Common myeloid progenitor, CD34-positive (primary cell): ENCODE data around the gene IBA57.

Experiments used
- CTCF ChIA-PET: fragments of 350-600 bp; sonication (Branson Sonifier 250); formaldehyde crosslinking; loops from one replicate; lab custom pipeline; 2021; ENCODE audit warnings: antibody characterized with exemption; lab: Charles Lee
- POLR2A ChIA-PET: fragments of 350-600 bp; sonication (Branson Sonifier 250); formaldehyde crosslinking; loops from one replicate; lab custom pipeline; 2021; ENCODE audit warnings: antibody characterized with exemption; lab: Charles Lee
- DNase-seq, 3 donors: peaks; one replicate each; pipeline versions ENCODE4 v3.0.0 to v3.0.0-alpha.2; 2013
- H3K27ac ChIP-seq, 2 experiments: 1 replicate in 1 of 2; 2 replicates in 1 of 2; pipeline ENCODE4 v1.7.0; 2013; ENCODE audit warnings: inconsistent platforms in 2 of 2, low read length in 2 of 2, mild to moderate bottlenecking in 2 of 2, low read depth in 1 of 2, moderate library complexity in 1 of 2; ENCODE audit not compliant: severe bottlenecking in 2 of 2, insufficient read depth in 1 of 2, poor library complexity in 1 of 2
- H3K27me3 ChIP-seq, 5 experiments: replicated peaks in 2 of 5; 1 replicate in 3 of 5; 2 replicates in 2 of 5; pipeline versions ENCODE4 v1.6.1 to v1.7.0; 2013; ENCODE audit warnings: low read length in 4 of 5, mild to moderate bottlenecking in 2 of 5, moderate library complexity in 2 of 5, inconsistent platforms in 1 of 5; ENCODE audit not compliant: insufficient read depth in 5 of 5, control insufficient read depth in 4 of 5
- H3K36me3 ChIP-seq, 4 experiments: 1 replicate in 2 of 4; 2 replicates in 2 of 4; pipeline versions ENCODE4 v1.6.1 to v1.7.0; 2013; ENCODE audit warnings: low read length in 3 of 4, control low read depth in 1 of 4, mild to moderate bottlenecking in 1 of 4; ENCODE audit not compliant: control insufficient read depth in 4 of 4, insufficient read depth in 4 of 4
- H3K4me1 ChIP-seq, 4 experiments: 1 replicate in 3 of 4; 2 replicates in 1 of 4; pipeline versions ENCODE4 v1.6.1 to v1.7.1; 2013; ENCODE audit warnings: low read length in 3 of 4, mild to moderate bottlenecking in 3 of 4, control low read depth in 1 of 4, inconsistent platforms in 1 of 4, moderate library complexity in 1 of 4; ENCODE audit not compliant: control insufficient read depth in 4 of 4, insufficient read depth in 4 of 4; ENCODE audit errors: control extremely low read depth in 1 of 4
- H3K4me3 ChIP-seq, 7 experiments: 1 replicate in 4 of 7; 2 replicates in 3 of 7; pipeline versions ENCODE4 v1.5.1 to v1.7.0; 2013; ENCODE audit warnings: mild to moderate bottlenecking in 7 of 7, low read length in 6 of 7, moderate library complexity in 6 of 7, inconsistent platforms in 2 of 7, low read depth in 2 of 7, control low read depth in 1 of 7; ENCODE audit not compliant: insufficient read depth in 4 of 7, control insufficient read depth in 1 of 7; ENCODE audit errors: extremely low read depth in 1 of 7
- H3K9me3 ChIP-seq, 5 experiments: 1 replicate in 4 of 5; 2 replicates in 1 of 5; pipeline versions ENCODE4 v1.6.1 to v1.7.1; 2013; ENCODE audit warnings: low read length in 4 of 5, mild to moderate bottlenecking in 2 of 5, inconsistent platforms in 1 of 5, low read depth in 1 of 5, moderate library complexity in 1 of 5; ENCODE audit not compliant: control insufficient read depth in 4 of 5, insufficient read depth in 2 of 5; ENCODE audit errors: control extremely low read depth in 1 of 5
- WGBS: methylation state at CpG from one replicate; pipeline ENCODE4 v1.1.5; 2013; ENCODE audit not compliant: insufficient coverage; 5-methylcytosine and 5-hydroxymethylcytosine counted together

IBA57 gene

DNA sequence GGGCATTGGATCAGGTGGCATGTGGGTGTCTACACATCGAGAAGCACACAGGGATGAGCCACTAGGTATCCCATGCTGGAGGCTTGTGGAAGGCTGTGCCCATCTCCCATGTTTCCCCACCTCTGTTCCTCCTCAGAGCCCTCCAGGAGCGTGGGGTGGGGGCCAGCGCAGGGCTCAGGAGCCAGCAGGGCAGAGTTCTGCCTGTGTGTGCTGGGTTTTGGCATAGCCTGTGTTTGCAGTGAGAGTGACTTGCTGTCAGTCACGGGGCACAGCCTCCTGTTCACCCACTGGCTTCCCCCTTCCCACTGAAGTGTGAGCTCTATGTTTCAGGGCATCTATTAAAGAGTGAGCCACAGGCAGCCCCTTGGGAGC lies 10.4 kb downstream of the IBA57 start:
- ChIA-PET POLR2A (interaction anchor here (1.4 kb wide), 1 partner anchor 9 kb away, joined by 7 read pairs; no protein-coding TSS in a partner anchor), CTCF (interaction anchor here (1.1 to 7.5 kb wide), 3 partner anchors 9 to 45 kb away, joined by 3 to 51 read pairs (median 4); partner anchors contain the start of gene IBA57)
- Histone ChIP-seq H3K4me3 (no peak overlapping the region), H3K9me3 (no peaks in the 10 kb centered on the region), H3K36me3 (peaks cover 0 to 16% (median 4%) of the 10 kb centered on the region in 4 experiments), H3K4me1 (peaks cover 4 to 41% (median 28%) of the 10 kb centered on the region in 4 experiments), H3K27ac (peak overlapping the region in 1 of 2 experiments; percentile 12), H3K27me3 (no peaks in the 10 kb centered on the region)
- no peak for DNase-seq
- WGBS, result 94% methylated on average over 3 of the region's 4 CpGs

DNA sequence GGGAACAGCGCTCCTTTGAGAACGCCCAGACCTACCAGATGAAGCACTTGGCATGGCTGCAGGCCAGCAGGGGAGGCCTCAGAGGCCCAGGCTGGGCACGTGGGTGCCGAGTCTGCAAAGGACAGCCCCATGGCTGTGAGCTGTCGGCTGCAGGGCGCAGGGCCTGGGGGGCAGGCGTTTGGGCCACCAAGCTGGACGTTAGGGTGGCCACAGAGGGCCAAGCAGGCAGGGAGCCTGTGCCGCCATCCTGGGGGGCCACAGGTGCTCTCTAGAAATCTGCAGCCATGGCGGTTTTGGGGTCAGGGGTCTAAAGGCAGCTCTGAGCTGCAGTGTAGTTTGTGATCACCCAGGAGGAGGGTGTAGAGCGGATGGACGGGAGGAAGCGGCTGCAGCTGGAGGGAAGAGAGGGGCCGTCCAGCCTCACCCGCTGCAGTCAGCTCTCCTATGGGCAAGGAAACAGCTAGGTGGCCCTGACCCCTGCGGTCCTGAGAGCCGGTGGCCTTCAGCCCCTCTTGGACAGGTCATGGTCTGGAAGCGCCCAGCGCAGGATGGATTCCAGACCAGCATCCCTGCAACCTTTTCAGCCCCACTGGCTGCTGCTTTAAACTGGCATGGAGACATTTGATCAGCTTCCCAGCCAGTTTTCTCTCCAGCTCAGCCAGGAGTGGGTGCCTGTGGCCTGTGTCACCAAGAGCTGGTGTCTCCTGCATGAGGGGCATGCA lies 11.0 kb downstream of the IBA57 start:
- ChIA-PET CTCF (interaction anchor here (1.1 to 7.5 kb wide), 3 partner anchors 10 to 46 kb away, joined by 3 to 51 read pairs (median 4); partner anchors contain the start of gene IBA57), POLR2A (interaction anchor here (1.4 kb wide), 1 partner anchor 10 kb away, joined by 7 read pairs; no protein-coding TSS in a partner anchor)
- Histone ChIP-seq H3K4me3 (no peak overlapping the region), H3K9me3 (no peaks in the 10 kb centered on the region), H3K27me3 (no peaks in the 10 kb centered on the region), H3K4me1 (peaks cover 4 to 43% (median 28%) of the 10 kb centered on the region in 4 experiments), H3K36me3 (peaks cover 0 to 16% (median 4%) of the 10 kb centered on the region in 4 experiments), H3K27ac (peak overlapping the region in 1 of 2 experiments; percentile 14)
- WGBS, result 96% methylated on average over 19 of the region's 19 CpGs
- no peak for DNase-seq

- WGBS, result 96% methylated on average over 4 of the region's 5 CpGs
- DNase-seq, result no peak
- no peaks in the 10 kb centered on the region for H3K9me3 ChIP-seq
Measured at GRCh38 chr1:228177183-228177475, 11.5 kb downstream of the IBA57 start.

DNA sequence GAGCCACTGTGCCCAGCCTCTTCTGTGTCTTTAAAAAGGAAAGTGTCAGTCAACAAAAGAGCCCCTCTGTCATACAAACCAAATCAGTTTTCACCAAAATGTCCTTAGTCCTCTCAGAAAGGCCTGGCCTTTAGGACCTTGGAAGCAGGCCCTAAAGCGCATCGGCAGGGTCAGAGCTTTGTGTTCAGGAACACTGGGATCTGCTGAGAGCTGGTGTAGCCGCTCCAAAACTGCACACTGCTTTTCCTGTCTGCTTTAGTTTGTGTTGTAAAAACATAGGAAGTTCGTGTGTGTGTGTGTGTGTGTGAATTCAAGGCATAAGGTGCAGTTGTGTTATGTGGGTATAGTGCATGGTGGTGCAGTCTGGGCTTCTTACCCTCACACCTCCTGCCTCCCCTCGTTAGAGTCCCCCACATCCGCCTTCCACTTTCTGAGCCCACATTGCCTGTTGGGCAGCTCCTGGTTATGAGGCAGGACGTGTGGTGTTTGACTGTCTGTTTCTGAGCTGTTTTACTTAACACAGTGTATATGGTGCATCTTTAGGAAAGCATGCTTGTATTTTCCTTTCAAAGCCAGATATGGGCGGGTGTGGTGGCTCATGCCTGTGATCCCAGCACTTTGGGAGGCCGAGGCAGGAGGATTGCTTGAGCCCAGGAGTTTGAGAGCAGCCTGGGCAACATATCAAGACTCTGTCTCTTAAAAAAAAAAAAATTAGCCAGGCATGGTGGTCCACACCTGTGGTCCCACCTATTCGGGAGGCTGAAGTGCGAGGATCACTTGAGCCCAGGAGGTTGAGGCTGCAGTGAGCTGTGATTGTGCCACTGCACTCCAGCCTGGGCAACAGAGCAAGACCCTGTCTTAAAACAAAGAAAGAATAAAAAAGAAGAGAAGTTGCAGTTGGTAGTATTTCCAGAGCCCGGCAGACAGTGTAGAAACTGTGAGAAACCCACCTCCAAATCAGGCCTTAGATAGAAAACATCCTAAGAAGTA lies 12.4 kb downstream of the IBA57 start:
- WGBS, result 66% methylated on average over 3 of the region's 12 CpGs
- H3K9me3 ChIP-seq, result no peaks in the 10 kb centered on the region
- peak in 2 of 3 donors; percentile 43 to 44 for DNase-seq
- ChIA-PET CTCF (interaction anchor here (0.6 to 7.5 kb wide), 6 partner anchors 11 to 178 kb away, joined by 3 to 51 read pairs (median 4); partner anchors contain the start of gene IBA57), POLR2A (interaction anchor here (0.6 kb wide), 1 partner anchor 59 kb away, joined by 3 read pairs; no protein-coding TSS in a partner anchor)
- H3K27me3 ChIP-seq, result no peaks in the 10 kb centered on the region
- peaks cover 0 to 14% (median 4%) of the 10 kb centered on the region in 4 experiments for H3K36me3 ChIP-seq
- H3K27ac ChIP-seq, result peak overlapping the region; percentile 46 to 85
- peaks cover 4 to 43% (median 28%) of the 10 kb centered on the region in 4 experiments for H3K4me1 ChIP-seq
- H3K4me3 ChIP-seq, result peak overlapping the region in 2 of 7 experiments; percentile 38 to 52

More at GRCh38 chr1:228177183-228177475, 11.5 kb downstream of the IBA57 start:
- CTCF ChIA-PET, result interaction anchor here (1.1 to 7.5 kb wide), 3 partner anchors 11 to 46 kb away, joined by 3 to 51 read pairs (median 4); partner anchors contain the start of gene IBA57
- Histone ChIP-seq H3K36me3 (peaks cover 0 to 16% (median 4%) of the 10 kb centered on the region in 4 experiments), H3K27me3 (no peaks in the 10 kb centered on the region), H3K4me1 (peaks cover 4 to 43% (median 28%) of the 10 kb centered on the region in 4 experiments), H3K27ac (peak overlapping the region in 1 of 2 experiments; percentile 43), H3K4me3 (no peak overlapping the region)
- POLR2A ChIA-PET, result interaction anchor here (1.4 kb wide), 1 partner anchor 10 kb away, joined by 7 read pairs; no protein-coding TSS in a partner anchor

- Histone ChIP-seq H3K9me3 (no peaks in the 10 kb centered on the region), H3K4me3 (peak overlapping the region in 3 of 7 experiments; percentile 43 to 66 (median 53)), H3K27me3 (no peaks in the 10 kb centered on the region), H3K4me1 (peaks cover 4 to 43% (median 28%) of the 10 kb centered on the region in 4 experiments), H3K27ac (peak overlapping the region; percentile 72 to 85), H3K36me3 (peaks cover 0 to 14% (median 4%) of the 10 kb centered on the region in 4 experiments)
- POLR2A ChIA-PET, result interaction anchor here (0.6 kb wide), 1 partner anchor 60 kb away, joined by 3 read pairs; no protein-coding TSS in a partner anchor
- CTCF ChIA-PET, result interaction anchor here (0.6 to 7.5 kb wide), 8 partner anchors 12 to 179 kb away, joined by 3 to 51 read pairs (median 3); partner anchors contain the start of gene IBA57
- WGBS, result 21% methylated on average over 7 of the region's 12 CpGs
- peak in 2 of 3 donors; percentile 44 to 62 for DNase-seq
Measured at GRCh38 chr1:228178737-228179684, 13.4 kb downstream of the IBA57 start.
